IMR-90 (cell line): ENCODE data around the gene CNOT2. TPM values are rescaled to one million over a fixed set of nuclear protein-coding genes. Genes with fewer than 3 reads are reported as not detected.
A peak's percentile ranks its signal among the peaks of the same experiment; 100 is the strongest.

ENCODE experiments used
- ATAC-seq: fragments of 200-7000 bp; cut with Tn5 transposase; 2 replicates; pipeline ENCODE4 v1.9.1; 2020; ENCODE audit warnings: low read depth, mild to moderate bottlenecking, moderate library complexity
- BruUV-seq: library from RNA; stranded (reverse); fragments of 400-500 nt; replicated peaks from 2 replicates; lab custom pipeline; 2021; lab: Mats Ljungman, UMichigan
- CTCF ChIA-PET: fragments of 300-600 bp; formaldehyde crosslinking; extraction: SDS; loops from one replicate; lab custom pipeline; 2021; ENCODE audit warnings: antibody characterized with exemption; lab: Yijun Ruan, JAX
- POLR2A ChIA-PET: fragments of 300-600 bp; sonication (Branson Sonifier 250); formaldehyde crosslinking; loops from one replicate; lab custom pipeline; 2022; ENCODE audit warnings: antibody characterized with exemption; ENCODE audit not compliant: unreplicated experiment; lab: Charles Lee
- DNase-seq: peaks from one replicate; pipeline ENCODE4 v3.0.0; 2013
- H2AFZ ChIP-seq: replicated peaks from 2 replicates; pipeline ENCODE3; 2013; ENCODE audit warnings: low read length, mild to moderate bottlenecking; ENCODE audit not compliant: poor library complexity
- H2AK5ac ChIP-seq: 2 replicates; pipeline ENCODE4 v1.6.1; 2013; ENCODE audit warnings: low read depth, low read length, inconsistent platforms
- H2AK9ac ChIP-seq: replicated peaks from 2 replicates; pipeline ENCODE3; 2013; ENCODE audit warnings: mild to moderate bottlenecking, low read depth, low read length, moderate library complexity; ENCODE audit not compliant: poor library complexity
- H2BK120ac ChIP-seq: 2 replicates; pipeline ENCODE4 v1.6.1; 2013; ENCODE audit warnings: low read depth, low read length, inconsistent platforms
- H2BK15ac ChIP-seq: 3 replicates; pipeline ENCODE4 v1.6.1; 2013; ENCODE audit warnings: low read depth, low read length, inconsistent platforms
- H2BK20ac ChIP-seq: 2 replicates; pipeline ENCODE4 v1.6.1; 2013; ENCODE audit warnings: low read depth, mild to moderate bottlenecking, inconsistent platforms, low read length, moderate library complexity
- H2BK5ac ChIP-seq: 2 replicates; pipeline ENCODE4 v1.6.1; 2013; ENCODE audit warnings: mild to moderate bottlenecking, low read depth, low read length, inconsistent platforms; ENCODE audit not compliant: poor library complexity, severe bottlenecking
- H3K14ac ChIP-seq: replicated peaks from 2 replicates; pipeline ENCODE4 v1.6.1; 2013; ENCODE audit warnings: low read depth, low read length, inconsistent platforms
- H3K18ac ChIP-seq: 2 replicates; pipeline ENCODE4 v1.6.1; 2013; ENCODE audit warnings: low read depth, low read length, control low read depth
- H3K23ac ChIP-seq: 2 replicates; pipeline ENCODE4 v1.6.1; 2013; ENCODE audit warnings: low read depth, low read length, inconsistent platforms
- H3K27ac ChIP-seq: 2 replicates; pipeline ENCODE4 v1.5.1; 2013; ENCODE audit warnings: mild to moderate bottlenecking, control low read depth, low read length; ENCODE audit not compliant: insufficient read depth
- H3K27me3 ChIP-seq: 2 replicates; pipeline ENCODE4 v1.6.1; 2013; ENCODE audit warnings: low read length; ENCODE audit not compliant: control insufficient read depth, insufficient read depth
- H3K36me3 ChIP-seq: 2 replicates; pipeline ENCODE4 v1.6.1; 2013; ENCODE audit warnings: low read length, mixed read lengths; ENCODE audit not compliant: control insufficient read depth, insufficient read depth
- H3K4ac ChIP-seq: 2 replicates; pipeline ENCODE4 v1.6.1; 2013; ENCODE audit warnings: low read depth, low read length, inconsistent platforms
- H3K4me1 ChIP-seq: 2 replicates; pipeline ENCODE4 v1.6.1; 2013; ENCODE audit warnings: low read length, mixed read lengths; ENCODE audit not compliant: control insufficient read depth, insufficient read depth
- H3K4me2 ChIP-seq: 2 replicates; pipeline ENCODE4 v1.6.1; 2013; ENCODE audit warnings: low read depth, mild to moderate bottlenecking, control low read depth, low read length, moderate library complexity
- H3K4me3 ChIP-seq: 2 replicates; pipeline ENCODE4 v1.5.1; 2013; ENCODE audit warnings: low read depth, mild to moderate bottlenecking, control low read depth, low read length, moderate library complexity; ENCODE audit not compliant: insufficient read depth
- H3K56ac ChIP-seq: 2 replicates; pipeline ENCODE4 v1.6.1; 2013; ENCODE audit warnings: low read length, inconsistent platforms; ENCODE audit not compliant: insufficient read depth; ENCODE audit errors: extremely low read depth
- H3K79me1 ChIP-seq, 2 experiments: 2 replicates each; pipeline ENCODE4 v1.6.1; 2013; ENCODE audit warnings: low read length in 2 of 2, inconsistent platforms in 1 of 2, low read depth in 1 of 2
- H3K9ac ChIP-seq: 2 replicates; pipeline ENCODE4 v1.6.1; 2013; ENCODE audit warnings: low read depth, low read length, control low read depth
- H3K9me1 ChIP-seq: 2 replicates; pipeline ENCODE4 v1.6.1; 2013; ENCODE audit warnings: low read length, inconsistent platforms; ENCODE audit not compliant: insufficient read depth
- H3K9me3 ChIP-seq: 2 replicates; pipeline ENCODE4 v1.6.1; 2013; ENCODE audit warnings: low read length; ENCODE audit not compliant: control insufficient read depth, insufficient read depth
- H4K20me1 ChIP-seq: 2 replicates; pipeline ENCODE4 v1.6.1; 2013; ENCODE audit warnings: low read length, inconsistent platforms; ENCODE audit not compliant: insufficient read depth
- H4K5ac ChIP-seq: 2 replicates; pipeline ENCODE4 v1.6.1; 2013; ENCODE audit warnings: mild to moderate bottlenecking, low read depth, low read length, control low read depth
- H4K8ac ChIP-seq, 2 experiments: 2 replicates each; pipeline ENCODE4 v1.6.1; 2013; ENCODE audit warnings: low read depth in 2 of 2, low read length in 2 of 2, control low read depth in 1 of 2, inconsistent platforms in 1 of 2
- H4K91ac ChIP-seq: 2 replicates; pipeline ENCODE4 v1.6.1; 2013; ENCODE audit warnings: low read depth, low read length, inconsistent platforms; ENCODE audit not compliant: insufficient read depth
- BHLHE40 ChIP-seq: fragments of 150-350 bp; IDR thresholded peaks from 2 replicates; pipeline ENCODE4 v1.6.1; 2016; ENCODE audit warnings: mild to moderate bottlenecking, low read depth, low read length
- FOS ChIP-seq: fragments of 150-350 bp; IDR thresholded peaks from 2 replicates; pipeline ENCODE4 v1.6.1; 2016; ENCODE audit warnings: low read depth, low read length
- POLR2A ChIP-seq: IDR thresholded peaks from 2 replicates; pipeline ENCODE4 v1.6.1; 2012; ENCODE audit warnings: mild to moderate bottlenecking, low read depth, low read length
- RCOR1 ChIP-seq: IDR thresholded peaks from 2 replicates; pipeline ENCODE4 v1.6.1; 2012; ENCODE audit warnings: mild to moderate bottlenecking, low read length, improper control_type of control experiment; ENCODE audit not compliant: insufficient replicate concordance
- RFX5 ChIP-seq: IDR thresholded peaks from 2 replicates; pipeline ENCODE4 v1.8.0; 2012; ENCODE audit warnings: low read depth, mild to moderate bottlenecking, low read length, moderate library complexity
- SMC3 ChIP-seq: fragments of 150-350 bp; IDR thresholded peaks from 2 replicates; pipeline ENCODE4 v1.6.1; 2016; ENCODE audit warnings: low read depth, mild to moderate bottlenecking, antibody characterized with exemption, low read length, moderate library complexity
- WGBS, 2 experiments: methylation state at CpG; one replicate each; pipeline versions ENCODE4 v1.1.5 to v1.1.7; 2013; ENCODE audit warnings: missing lambda C conversion rate in 2 of 2; ENCODE audit not compliant: insufficient read length in 1 of 2; ENCODE audit errors: extremely low coverage in 2 of 2; 5-methylcytosine and 5-hydroxymethylcytosine counted together
- dilution Hi-C: fragments of 300-500 bp; cut with HindIII; formaldehyde crosslinking; loops from one replicate; pipeline ENCODE4 v1.14.3; 2018; ENCODE audit warnings: low sequenced_read_pairs; ENCODE audit not compliant: unreplicated experiment
- in situ Hi-C: fragments of 300-500 bp; cut with MboI; formaldehyde crosslinking; loops from 3 replicates; pipeline ENCODE4 v1.14.3; 2019; ENCODE audit warnings: low sequenced_read_pairs, inconsistent platforms, mixed read lengths
- intact Hi-C: fragments of 100-400 bp; cut with micrococcal nuclease; formaldehyde crosslinking; loops from 2 replicates; pipeline ENCODE4 v1.10.0; 2022
- polyA plus RNA-seq, 3 experiments: library from polyadenylated mRNA; depleted of rRNA; stranded (reverse); fragments of >200 nt; gene quantifications; 2 replicates each; pipeline ENCODE4 v1.2.3, GENCODE V29; 2012; ENCODE audit warnings: low replicate concordance in 1 of 3
- total RNA-seq: library from RNA; depleted of rRNA; stranded (reverse); fragments of >200 nt; gene quantifications from 2 replicates; pipeline ENCODE4 v1.2.3, GENCODE V29; 2012
- TF ChIP-seq, protein P1 (sequence below): fragments of 150-350 bp; IDR thresholded peaks from 2 replicates; pipeline ENCODE4 v1.6.1; 2016; ENCODE audit warnings: low read depth, mild to moderate bottlenecking, low read length, moderate library complexity, borderline replicate concordance
- TF ChIP-seq, protein P2 (sequence below): fragments of 150-350 bp; IDR thresholded peaks from 2 replicates; pipeline ENCODE4 v1.6.1; 2017; ENCODE audit warnings: mild to moderate bottlenecking, antibody characterized with exemption, low read length, low read depth
- TF ChIP-seq, protein P3 (sequence below): conservative IDR thresholded peaks from 2 replicates; pipeline ENCODE4 v1.5.1; 2012; ENCODE audit warnings: mild to moderate bottlenecking, low read depth, low read length, improper control_type of control experiment

The CNOT2 gene
- total and polyA plus RNA-seq, 2 of the 4 experiments (the other 2 are of a cell fraction), result 63.4 to 159 TPM

DNA sequence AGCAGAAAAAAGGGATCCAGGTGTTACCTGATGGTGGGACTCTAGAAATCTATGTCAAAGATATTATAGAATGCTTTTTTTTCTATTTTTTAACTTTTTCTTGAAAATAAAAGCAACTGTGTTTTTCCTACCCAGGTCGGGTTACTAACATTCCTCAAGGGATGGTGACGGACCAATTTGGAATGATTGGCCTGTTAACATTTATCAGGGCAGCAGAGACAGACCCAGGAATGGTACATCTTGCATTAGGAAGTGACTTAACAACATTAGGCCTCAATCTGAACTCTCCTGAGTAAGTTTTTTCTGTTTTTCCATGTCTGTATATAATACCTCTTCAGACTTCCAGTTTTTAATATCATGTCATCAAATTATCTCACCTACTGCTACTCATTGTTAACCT lies 95.3 kb downstream of the CNOT2 start:
- H3K4me2 ChIP-seq, result no peak overlapping the region
- no peak overlapping the region for H3K18ac ChIP-seq
- H2BK5ac ChIP-seq, result no peak overlapping the region
- no peak for ATAC-seq
- no peak overlapping the region for H4K8ac ChIP-seq
- no CpG with 5 or more reads among the region's 2 CpGs for WGBS, 2 experiments
- H4K91ac ChIP-seq, result no peak overlapping the region
- no peaks in the 10 kb centered on the region for H3K9me3 ChIP-seq
- no TSS peak for BruUV-seq
- ChIA-PET POLR2A (no interaction called here), CTCF (no interaction called here)
- no peak overlapping the region for H3K56ac ChIP-seq
- no peak overlapping the region for H3K27ac ChIP-seq
- in situ Hi-C loops (no loop called here), intact Hi-C loops (no loop called here), dilution Hi-C loops (no loop called here)
- no peak overlapping the region for H3K23ac ChIP-seq
- no peak overlapping the region for H4K5ac ChIP-seq
- H3K36me3 ChIP-seq, result peaks cover 25% of the 10 kb centered on the region
- H3K14ac ChIP-seq, result no peak overlapping the region
- no peak overlapping the region for H3K4ac ChIP-seq
- no peaks in the 10 kb centered on the region for H3K27me3 ChIP-seq
- peaks cover 3% of the 10 kb centered on the region; the same call in 1 of the 2 replicates for H3K9me1 ChIP-seq
- no peak overlapping the region for H2AK9ac ChIP-seq
- H3K4me3 ChIP-seq, result no peak overlapping the region
- H4K20me1 ChIP-seq, result no peaks in the 10 kb centered on the region
- H2BK20ac ChIP-seq, result no peak overlapping the region
- H2AK5ac ChIP-seq, result no peak overlapping the region
- no peak overlapping the region for H2AFZ ChIP-seq
- H3K9ac ChIP-seq, result no peak overlapping the region
- no peak overlapping the region for H2BK120ac ChIP-seq
- H3K79me1 ChIP-seq, result peaks cover 6% of the 10 kb centered on the region in 2 experiments; a peak in 2 of 4 replicates
- TF ChIP-seq, protein P1, sequence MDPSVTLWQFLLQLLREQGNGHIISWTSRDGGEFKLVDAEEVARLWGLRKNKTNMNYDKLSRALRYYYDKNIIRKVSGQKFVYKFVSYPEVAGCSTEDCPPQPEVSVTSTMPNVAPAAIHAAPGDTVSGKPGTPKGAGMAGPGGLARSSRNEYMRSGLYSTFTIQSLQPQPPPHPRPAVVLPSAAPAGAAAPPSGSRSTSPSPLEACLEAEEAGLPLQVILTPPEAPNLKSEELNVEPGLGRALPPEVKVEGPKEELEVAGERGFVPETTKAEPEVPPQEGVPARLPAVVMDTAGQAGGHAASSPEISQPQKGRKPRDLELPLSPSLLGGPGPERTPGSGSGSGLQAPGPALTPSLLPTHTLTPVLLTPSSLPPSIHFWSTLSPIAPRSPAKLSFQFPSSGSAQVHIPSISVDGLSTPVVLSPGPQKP, result no peak
- TF ChIP-seq POLR2A, result no peak
- no peak for TF ChIP-seq RFX5
- TF ChIP-seq, protein P2, sequence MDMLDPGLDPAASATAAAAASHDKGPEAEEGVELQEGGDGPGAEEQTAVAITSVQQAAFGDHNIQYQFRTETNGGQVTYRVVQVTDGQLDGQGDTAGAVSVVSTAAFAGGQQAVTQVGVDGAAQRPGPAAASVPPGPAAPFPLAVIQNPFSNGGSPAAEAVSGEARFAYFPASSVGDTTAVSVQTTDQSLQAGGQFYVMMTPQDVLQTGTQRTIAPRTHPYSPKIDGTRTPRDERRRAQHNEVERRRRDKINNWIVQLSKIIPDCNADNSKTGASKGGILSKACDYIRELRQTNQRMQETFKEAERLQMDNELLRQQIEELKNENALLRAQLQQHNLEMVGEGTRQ, result no peak
- no peak for TF ChIP-seq FOS
- no peak for TF ChIP-seq BHLHE40
- TF ChIP-seq, protein P3, sequence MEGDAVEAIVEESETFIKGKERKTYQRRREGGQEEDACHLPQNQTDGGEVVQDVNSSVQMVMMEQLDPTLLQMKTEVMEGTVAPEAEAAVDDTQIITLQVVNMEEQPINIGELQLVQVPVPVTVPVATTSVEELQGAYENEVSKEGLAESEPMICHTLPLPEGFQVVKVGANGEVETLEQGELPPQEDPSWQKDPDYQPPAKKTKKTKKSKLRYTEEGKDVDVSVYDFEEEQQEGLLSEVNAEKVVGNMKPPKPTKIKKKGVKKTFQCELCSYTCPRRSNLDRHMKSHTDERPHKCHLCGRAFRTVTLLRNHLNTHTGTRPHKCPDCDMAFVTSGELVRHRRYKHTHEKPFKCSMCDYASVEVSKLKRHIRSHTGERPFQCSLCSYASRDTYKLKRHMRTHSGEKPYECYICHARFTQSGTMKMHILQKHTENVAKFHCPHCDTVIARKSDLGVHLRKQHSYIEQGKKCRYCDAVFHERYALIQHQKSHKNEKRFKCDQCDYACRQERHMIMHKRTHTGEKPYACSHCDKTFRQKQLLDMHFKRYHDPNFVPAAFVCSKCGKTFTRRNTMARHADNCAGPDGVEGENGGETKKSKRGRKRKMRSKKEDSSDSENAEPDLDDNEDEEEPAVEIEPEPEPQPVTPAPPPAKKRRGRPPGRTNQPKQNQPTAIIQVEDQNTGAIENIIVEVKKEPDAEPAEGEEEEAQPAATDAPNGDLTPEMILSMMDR, result no peak
- no peak for TF ChIP-seq SMC3
- TF ChIP-seq RCOR1, result no peak
- H3K4me1 ChIP-seq, result no peaks in the 10 kb centered on the region
- DNase-seq, result peak; percentile 23
- H2BK15ac ChIP-seq, result no peak overlapping the region
